ENCODE data around the gene NBPF11.
"Not testable (repeated sequence)": the region's sequence is repeated elsewhere in the genome, so short reads cannot be mapped to it uniquely, and the experiment has no call there.

- TF ChIP-seq, protein P1, sequence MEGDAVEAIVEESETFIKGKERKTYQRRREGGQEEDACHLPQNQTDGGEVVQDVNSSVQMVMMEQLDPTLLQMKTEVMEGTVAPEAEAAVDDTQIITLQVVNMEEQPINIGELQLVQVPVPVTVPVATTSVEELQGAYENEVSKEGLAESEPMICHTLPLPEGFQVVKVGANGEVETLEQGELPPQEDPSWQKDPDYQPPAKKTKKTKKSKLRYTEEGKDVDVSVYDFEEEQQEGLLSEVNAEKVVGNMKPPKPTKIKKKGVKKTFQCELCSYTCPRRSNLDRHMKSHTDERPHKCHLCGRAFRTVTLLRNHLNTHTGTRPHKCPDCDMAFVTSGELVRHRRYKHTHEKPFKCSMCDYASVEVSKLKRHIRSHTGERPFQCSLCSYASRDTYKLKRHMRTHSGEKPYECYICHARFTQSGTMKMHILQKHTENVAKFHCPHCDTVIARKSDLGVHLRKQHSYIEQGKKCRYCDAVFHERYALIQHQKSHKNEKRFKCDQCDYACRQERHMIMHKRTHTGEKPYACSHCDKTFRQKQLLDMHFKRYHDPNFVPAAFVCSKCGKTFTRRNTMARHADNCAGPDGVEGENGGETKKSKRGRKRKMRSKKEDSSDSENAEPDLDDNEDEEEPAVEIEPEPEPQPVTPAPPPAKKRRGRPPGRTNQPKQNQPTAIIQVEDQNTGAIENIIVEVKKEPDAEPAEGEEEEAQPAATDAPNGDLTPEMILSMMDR (IDR thresholded peaks at IDR 0.05), result not testable (repeated sequence)
- TF ChIP-seq POLR2A (IDR thresholded peaks at IDR 0.05); POLR2AphosphoS5 (IDR thresholded peaks at IDR 0.05; ENCODE audit: insufficient read depth in 1 of 2, low read depth in 1 of 2): not testable (repeated sequence)
These were observed 74.6 kb downstream of the NBPF11 start for GRCh38 chr1:148077458-148077857.
